GM23248 (cell line): Measurements from ENCODE around the gene EIF4G1.

ENCODE experiments used
- EZH2 ChIP-seq: fragments of 200-600 bp; sonication (generic); IDR thresholded peaks from 2 replicates; pipeline ENCODE4 v1.6.1; 2018; ENCODE audit warnings: antibody characterized with exemption, mild to moderate bottlenecking; ENCODE audit not compliant: insufficient read depth, poor library complexity, severe bottlenecking
- EZH2phosphoT487 ChIP-seq: fragments of 200-600 bp; sonication (generic); IDR thresholded peaks from 2 replicates; pipeline ENCODE4 v1.6.1; 2018; ENCODE audit warnings: antibody characterized with exemption, moderate library complexity, mild to moderate bottlenecking, low read depth; ENCODE audit not compliant: insufficient read depth

DNA sequence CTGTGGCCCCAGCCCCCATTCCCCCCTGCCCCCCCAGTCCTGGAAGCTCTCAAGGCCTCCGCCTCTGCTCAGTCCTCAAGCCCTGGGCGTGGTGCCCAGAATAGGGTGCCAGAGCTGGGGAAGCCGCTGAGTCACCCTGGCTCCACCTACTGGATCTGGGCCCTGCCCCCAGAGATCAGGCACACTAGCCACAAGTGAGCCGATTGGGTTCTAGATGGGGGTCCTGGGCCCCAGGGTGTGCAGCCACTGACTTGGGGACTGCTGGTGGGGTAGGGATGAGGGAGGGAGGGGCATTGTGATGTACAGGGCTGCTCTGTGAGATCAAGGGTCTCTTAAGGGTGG, 5.7 kb downstream of the EIF4G1 start:
- TF ChIP-seq EZH2phosphoT487, result no peak
- TF ChIP-seq EZH2, result no peak
